ENCODE measurements around the gene CHRDL2.

DNA sequence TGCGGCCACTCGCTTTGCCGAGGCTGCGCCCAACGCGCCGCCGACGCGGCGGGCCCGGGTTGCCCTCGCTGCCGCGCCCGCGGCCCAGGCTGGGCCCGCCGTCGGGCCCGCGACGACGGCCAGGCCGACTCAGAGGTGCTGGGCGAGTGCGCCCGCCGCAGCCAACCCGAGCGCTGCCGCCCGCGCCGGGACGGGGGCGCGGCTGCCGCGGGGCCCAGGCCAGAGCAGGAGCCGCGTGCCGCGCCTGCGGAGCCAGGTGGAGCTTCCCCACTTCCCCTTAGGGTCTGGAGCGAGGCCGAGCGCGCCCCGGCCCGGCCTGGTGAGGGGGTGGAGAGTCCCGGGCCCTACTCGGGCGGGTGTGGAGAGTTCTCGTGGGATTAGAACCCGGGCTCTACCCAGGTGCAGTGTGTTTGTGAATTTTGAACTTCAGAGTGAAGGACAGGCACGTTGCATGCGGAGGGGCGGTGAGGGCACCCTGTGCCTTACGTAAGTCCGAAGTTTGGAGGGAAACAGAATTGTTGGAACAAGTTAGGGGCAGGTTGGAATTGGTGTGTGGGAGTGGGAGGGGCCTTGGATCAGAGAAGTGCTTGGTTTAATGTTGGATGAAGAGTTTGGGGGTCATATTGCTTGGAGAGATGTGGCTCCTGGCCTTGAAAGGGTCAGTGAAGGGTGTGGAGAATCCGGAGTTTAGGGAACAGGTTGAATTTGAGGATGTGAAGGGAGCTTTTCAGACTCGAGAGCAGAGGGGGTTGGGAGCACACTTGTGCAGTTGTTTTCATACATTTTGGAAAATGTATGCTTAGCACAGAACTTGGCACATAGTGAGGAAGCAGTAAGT, 18.1 kb upstream of the CHRDL2 start:
- TF ChIP-seq SRF (IDR thresholded peaks at IDR 0.05; ENCODE audit: low read depth, low read length) (no peak), ZNF674 (CRISPR knock-in tag; IDR thresholded peaks at IDR 0.05; ENCODE audit: low read depth) (no peak), JUND (CRISPR knock-in tag; IDR thresholded peaks at IDR 0.05) (no peak)
